ENCODE measurements around the gene NDFIP1.
"Not testable (repeated sequence)": the region's sequence is repeated elsewhere in the genome, so short reads cannot be mapped to it uniquely, and the experiment has no call there.

Gene NDFIP1

DNA sequence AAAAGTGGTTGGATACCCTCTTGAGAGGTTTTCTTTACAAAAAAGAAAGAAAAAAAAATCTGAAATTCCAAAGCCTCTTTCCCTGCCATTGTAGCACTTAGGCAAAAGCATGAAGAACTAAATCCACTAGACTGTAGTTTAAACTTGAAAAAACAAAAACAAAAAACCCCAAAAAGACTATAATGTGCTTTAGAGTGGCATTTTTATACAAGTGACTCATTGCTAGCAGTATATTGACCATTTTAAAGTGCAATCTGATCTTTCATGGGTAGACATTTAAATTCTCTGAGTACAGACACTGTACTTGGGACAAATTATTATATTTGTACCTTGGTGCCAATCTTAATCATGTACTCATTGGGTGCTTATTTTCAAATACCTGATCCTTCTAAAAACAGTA lies 50.8 kb downstream of the NDFIP1 start:
- no peak for FAIRE-seq

DNA sequence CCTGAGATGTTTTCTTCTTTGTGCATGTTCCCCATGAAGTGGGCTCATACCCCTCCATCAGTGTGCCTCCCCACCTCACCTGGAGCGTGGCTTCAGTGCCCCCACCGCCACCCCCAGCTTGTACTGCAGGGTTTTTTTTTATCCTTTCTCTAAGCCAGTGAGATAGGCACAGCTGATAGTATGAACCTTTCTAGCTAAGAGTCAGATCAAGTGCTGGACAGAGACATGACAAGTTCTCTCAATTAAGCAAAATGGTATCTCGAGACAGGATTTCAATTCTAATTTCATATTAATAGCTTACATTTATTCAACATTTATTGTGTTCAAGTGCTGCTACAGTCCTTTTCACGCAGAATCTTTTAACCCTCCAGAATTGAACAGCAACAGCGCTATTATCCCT lies 55.7 kb downstream of the NDFIP1 start:
- FAIRE-seq: no peak

DNA sequence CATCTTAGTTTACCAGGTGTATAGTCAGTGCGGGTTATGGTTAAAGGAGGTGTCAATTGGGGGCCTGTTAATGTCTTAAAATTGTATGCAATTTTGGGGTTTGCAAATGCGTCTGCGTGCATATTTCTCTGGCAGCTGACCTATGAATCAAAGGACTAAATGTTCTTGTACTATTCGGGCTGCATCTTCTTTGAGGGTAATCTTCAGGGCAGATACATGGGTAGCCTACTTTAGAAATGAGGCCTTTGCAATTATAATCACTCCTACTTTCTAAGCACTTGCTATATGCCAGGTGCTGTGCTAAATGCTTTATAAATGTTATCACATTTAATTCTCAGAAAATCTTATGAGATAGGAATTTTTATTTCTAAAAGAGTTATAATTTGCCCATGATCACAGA lies 58.2 kb downstream of the NDFIP1 start:
- FAIRE-seq: no peak

DNA sequence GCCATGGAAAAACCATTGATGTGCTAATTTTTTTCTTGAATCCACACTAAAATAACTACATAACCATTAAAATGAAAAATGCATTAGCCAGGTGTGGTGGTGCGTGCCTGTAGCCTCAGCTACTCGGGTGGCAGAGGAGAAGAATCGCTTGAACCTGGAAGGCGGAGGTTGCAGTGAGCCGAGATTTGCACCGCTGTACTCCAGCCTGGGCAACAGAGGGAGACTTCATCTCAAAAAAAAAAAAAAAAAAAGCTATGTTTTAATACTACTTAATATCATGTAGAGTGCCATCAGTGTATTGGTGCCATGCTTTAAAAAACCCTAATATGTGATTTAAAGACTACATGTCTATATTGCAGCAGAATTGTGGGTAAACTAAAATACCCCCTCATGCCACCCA lies 58.9 kb downstream of the NDFIP1 start:
- no peak for FAIRE-seq

DNA sequence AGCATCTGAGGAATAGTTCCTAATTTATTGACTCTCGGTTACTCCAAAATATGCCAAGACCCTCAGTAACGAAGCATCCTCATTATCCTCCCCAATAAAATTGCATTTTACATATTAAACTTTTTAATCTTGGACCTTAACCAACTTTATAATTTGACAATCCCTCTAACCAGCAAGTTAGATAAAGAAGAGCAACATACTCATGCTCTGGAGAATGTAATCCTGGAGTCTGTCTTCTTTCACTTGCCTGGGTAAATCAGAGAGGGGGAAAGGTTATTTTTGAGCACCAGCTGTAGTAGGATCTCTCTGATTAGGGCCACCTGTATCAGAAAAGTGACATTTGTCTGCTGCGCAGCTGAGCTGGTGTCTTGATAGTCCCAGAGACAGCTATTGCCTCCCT lies 59.8 kb downstream of the NDFIP1 start:
- FAIRE-seq: no peak

DNA sequence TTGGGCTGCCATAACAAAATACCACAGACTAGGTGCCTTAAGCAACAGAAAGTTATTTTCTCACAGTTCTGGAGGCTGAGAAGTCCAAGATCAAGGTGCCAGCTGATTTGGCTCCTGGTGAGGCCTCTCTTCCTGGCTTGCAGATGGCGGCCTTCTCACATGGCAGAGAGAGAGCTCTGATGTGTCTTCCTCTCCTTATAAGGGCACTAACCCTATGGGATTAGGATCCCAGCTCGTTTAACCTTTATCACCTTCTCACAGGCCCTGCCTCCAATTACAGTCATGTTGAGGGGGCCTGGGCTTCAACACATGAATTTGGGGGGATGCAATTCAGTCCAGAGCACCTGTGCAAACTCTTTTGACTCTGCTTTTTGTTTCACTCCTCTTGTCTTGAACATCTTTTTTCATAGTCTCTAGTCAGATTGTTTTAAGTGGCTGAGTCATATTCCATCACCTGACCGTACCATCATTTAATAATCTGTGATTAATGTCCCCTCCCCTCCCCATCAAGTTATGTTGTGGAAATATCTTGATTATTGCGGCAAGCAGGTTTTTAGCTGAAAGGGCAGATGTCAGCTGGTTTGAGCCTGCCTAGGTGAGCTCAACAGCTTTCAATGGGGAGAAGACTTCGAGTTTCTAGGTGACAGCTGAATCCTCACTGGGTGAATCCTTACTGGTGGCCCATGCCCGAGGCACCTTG lies 61.8 kb downstream of the NDFIP1 start:
- FAIRE-seq: no peak

DNA sequence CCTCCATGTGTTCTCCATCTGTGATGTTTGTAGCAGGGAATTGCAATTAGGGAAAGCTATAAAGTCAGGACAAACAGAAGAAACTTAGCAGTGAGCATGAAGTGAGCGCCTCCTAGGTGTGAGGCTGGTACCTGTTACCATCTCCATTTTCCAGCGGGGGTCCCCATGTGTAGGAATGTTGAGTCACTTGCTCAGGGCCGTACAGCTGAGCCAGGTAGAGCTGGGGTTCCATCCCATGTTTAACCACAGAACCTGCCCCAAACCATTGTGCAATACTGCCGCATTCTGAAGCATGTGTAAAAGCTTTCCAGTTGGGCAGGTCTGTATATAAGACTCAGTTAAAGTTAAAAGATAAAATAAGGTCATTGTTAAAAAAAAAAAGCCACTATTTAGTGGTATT lies 62.7 kb downstream of the NDFIP1 start:
- FAIRE-seq: no peak

DNA sequence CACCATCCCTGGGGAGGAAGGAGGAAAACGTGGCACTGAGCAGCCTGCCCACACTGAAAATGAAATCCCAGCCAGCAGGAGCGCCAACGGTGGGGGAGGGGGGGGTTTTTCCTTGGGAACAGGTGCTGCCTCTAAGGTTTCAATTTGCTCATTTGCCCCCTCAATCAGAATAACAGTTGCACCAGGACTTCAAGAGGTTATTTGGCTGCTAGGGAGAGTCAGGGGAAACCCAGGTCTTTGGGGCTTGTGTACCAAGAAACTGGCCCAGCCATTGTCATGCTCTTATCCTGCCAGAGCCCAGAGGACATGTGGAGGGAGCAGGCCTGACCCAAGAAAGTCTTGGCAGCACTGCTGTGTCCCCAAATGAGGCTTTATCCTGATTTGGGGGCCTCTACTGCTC lies 66.5 kb downstream of the NDFIP1 start:
- FAIRE-seq: no peak

DNA sequence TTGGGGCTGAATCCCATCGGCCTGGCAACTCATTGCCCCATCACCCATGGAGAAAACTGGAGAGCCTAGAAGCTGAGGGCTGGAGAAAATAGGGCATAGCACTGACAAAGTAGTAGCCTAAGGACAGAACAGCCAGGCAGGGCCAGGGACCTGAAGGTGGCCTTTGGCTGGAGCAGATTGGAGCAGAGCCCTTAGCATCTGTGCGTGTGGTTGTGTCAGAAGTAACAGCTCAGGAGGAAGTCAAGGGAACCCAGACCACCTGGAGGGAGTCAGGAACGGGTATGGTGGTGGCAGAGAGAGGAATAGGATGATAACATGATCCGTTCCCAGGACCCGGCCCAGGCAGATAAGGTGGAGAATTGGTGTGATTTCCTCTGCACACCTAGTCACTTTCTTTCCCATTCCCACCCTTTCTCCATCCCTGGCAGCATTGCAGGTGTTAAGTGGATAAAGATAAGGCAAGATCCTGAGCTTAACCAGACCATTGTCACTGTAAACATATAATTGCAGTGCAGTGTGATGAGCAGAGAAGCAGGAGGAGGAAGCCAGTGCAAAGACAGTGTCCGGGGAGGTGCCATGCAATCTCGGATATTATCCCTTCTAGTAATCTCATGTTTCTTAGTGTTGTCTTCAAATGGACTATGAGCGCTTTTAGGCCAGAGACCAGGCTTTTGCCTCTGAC lies 67.0 kb downstream of the NDFIP1 start:
- FAIRE-seq: no peak

DNA sequence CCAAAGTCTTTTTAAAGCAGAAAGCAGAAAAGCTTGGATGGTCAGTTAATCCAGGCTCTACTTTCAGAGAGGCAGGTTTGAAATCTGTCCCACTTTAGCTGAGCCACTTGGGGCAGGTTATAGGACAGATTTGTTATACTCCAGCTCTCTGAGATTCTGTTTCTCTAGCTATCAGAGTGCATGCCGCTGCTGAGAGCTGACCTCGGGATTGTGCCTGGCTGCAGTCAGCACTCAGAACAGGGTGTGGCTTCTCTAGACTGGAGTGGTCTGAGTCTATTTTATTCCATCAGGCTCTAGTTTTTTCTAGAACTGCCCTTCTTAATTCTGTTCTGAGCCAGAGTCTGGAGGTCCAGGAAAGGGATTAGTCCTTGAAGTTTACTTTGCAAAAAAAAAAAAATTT lies 67.7 kb downstream of the NDFIP1 start:
- no peak for FAIRE-seq

DNA sequence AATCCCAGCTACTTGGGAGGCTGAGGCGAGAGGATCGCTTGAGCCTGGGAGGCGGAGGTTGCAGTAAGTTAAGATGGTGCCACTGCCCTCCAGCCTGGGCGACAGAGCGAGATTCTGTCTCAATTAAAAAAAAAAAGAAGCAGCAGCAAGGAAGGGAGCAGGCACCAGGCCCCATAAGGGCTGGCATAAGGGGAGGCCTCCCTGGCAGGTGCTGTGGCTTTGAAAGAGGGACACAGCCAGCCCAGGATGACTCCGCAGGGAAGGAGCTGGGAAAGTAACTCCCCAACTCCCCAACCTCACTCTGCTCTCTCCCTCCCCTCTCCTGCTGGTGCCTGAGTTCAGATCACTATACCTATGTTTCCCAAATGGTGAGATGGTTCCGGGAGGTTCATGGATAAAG lies 70.1 kb downstream of the NDFIP1 start:
- FAIRE-seq: no peak

DNA sequence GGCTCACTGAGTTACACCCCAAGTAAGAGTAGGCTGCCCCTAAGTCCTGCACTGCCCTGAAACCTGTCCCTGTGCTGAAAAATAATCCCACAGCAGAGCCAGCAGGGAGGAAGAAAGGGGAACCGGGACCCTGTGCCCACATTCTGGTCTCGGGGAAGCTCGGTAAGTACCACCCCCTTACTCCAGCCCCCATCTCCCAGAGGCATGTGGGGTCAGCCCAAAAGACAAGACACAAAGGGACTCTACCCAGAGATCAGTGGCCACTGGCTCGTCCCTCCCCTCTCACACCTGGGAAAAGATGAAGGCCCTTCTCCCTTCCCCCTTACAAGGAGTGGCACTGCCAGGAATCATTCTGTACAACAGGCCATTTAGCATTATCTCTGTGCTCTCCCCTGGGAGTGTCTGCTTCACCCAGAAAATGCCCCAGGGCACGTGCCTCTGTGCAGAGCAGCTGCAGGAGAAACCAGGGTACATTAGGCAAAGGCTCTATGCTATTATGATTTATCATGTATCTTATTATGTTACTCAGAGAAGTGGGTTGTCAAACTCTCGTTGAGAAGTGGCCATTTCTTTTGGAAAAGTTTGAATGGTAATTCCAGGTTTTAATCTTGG lies 71.3 kb downstream of the NDFIP1 start:
- no peak for FAIRE-seq

DNA sequence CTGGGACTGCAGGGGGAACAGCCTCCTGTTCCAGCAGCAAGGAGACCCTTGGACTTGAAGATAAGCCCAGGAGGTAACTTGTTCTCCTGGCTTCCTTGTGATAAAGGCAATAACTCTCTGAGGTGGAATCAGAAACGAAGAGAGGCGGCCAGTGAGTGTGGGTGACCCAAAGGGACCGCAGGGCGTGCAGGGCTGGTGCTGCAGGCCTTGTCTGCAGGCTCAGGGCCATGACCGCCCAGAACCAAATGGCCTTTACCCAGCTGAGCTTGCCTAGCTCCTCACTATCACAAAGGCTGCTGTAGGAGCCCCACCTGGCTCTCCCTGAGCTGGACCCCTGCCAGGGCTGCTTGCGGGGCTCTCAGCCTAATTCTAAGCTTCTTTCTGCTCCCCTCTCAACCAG lies 72.5 kb downstream of the NDFIP1 start:
- FAIRE-seq: no peak

DNA sequence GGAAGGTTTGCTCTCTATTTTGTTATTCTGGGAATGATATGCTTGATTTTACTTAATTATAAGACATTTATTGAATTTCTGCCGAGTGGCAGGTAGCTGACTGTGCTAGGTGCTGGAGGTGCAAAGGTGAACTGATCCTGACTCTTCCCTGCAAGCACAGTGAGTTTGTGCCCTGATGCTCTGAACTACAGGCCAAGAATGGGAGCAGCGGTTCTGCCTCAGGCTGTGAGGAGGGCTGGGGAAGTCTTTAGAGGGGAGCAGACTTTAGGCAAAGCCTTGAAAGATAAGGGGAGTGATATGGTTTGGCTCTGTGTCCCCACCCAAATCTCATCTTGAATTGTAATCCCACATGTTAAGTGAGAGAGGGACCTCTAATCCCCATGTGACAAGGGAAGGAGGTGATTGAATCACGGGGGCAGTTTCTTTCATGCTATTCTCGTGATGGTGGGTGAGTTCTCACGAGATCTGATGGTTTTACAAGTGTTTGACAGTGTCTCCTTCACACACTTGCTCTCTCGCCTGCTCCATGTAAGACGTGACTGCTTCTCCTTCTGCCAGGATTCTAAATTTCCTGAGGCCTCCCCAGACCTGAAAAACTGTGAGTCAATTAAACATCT lies 73.1 kb downstream of the NDFIP1 start:
- FAIRE-seq: no peak

DNA sequence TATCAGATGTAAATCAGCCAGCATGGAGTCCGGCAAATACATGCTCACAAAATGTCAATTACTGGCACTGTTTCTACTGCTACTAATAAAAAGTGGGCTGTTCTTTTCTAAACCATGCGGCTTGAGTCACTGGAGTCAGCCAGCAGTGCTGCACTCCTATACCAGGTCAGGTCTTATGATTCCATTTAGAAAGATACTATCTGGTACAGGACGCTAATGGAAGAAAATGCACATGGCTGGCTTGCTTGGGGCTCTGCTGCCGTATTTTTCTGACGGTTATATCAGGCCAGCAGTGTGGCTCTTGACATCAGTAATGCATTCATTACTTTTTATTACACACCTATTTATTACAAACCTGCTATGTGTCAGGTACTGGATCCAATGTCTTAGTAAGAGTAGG lies 74.3 kb downstream of the NDFIP1 start:
- FAIRE-seq: no peak

DNA sequence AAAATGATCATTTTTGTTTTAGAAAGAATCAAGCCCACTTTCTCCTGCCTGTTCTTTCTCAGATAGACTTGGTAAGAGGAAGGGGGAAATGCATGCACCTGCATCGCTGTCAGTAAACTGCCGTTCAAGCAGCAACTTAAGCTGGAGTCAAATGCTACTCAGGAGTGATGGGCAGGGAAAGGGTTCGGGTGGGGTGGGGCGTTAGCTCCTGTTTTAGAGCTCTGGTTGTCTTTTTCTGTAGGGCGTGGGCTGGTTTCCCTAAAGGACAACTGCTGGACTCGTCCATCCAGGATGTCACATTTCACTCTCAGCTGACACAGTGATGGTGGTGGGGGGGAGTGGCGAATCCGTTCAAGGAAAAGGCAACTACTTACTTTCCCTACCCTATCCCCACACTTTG lies 75.0 kb downstream of the NDFIP1 start:
- no peak for FAIRE-seq

DNA sequence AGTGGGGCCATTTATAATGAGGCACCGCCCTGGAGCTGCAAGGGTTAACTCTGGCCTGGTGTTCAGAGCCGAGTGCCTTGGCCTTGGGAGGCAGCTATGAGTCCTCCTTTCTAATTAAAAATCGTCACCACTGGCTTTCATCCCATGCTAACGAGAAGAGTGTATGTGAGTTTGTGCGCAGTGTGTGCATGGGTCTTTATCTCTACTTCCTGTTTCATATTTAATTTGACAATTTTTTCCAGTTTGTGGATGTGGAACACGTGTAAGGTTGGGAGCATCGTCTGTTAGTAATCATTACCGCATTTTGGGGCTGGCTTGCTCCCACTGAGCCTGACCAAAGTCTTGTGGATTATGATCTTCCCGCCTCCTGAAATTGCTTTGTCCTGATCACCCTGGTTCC lies 76.4 kb downstream of the NDFIP1 start:
- no peak for FAIRE-seq

DNA sequence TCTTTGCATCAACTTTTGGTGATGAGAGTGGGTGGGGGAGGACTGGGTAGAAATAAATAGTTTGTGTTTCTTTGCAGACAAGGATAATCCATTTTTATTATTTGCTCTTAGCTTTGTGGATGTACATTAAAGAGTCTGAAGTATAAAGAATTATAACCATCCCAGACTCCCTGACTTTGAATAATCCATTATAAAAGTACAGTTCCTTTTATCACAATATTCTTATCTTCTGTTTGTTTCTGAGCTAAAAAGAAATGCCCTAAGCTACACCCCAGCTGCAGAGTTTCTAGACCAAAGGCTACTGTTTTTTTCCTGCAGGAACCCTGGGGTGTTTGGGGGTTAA lies 77.9 kb downstream of the NDFIP1 start:
- no peak for FAIRE-seq

DNA sequence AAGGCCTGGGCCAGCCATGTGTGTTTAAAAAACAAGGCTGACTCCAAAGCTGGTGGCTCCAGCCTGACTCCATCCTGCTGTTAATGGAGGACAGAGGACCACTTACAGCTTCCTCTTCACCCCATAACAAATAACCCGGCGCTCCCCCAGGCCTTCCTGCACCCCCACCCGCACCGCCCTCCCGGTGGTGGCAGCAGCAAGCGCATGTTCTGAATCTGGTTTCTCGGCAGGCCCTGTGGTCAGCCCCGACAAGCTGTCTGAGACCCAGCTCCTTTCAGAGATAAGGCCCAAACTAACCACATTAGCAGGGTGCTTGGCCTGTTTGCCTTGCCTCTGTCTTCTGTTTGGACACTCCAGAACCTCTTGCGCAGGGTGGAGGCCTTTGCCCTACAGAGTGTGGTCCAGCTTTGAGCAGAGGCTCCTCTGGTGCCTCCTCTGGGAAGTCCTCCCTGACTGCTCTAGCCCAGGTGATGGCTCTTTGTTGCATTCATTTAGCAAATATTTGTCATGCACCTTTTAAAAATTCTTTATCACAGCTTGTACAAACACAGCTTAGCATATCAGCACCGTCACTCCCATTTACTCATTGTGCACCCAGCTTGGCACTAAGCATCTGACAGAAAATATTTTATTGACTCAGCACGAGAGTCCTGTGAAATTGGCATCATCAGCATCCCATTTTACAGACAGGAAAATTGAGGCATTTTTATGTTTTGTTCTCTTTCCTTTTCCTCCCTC lies 78.4 kb downstream of the NDFIP1 start:
- FAIRE-seq: no peak

DNA sequence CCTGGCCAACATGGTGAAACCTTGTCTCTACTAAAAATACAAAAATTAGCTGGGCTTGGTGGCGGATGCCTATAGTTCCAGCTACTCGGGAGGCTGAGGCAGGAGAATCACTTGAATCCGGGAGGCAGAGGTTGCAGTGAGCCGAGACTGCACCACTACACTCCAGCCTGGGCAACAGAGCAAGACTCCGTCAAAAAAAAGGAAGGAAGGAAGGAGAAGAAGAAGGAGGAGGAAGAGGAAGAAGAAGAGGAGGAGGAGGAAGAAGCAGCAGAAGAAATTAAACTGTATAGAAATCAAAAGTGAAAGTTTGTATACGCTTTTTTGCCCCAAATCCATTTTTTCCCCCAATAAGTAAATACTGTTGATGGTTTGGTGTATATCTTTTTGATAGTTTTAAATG lies 80.1 kb downstream of the NDFIP1 start:
- FAIRE-seq: not testable (repeated sequence)

DNA sequence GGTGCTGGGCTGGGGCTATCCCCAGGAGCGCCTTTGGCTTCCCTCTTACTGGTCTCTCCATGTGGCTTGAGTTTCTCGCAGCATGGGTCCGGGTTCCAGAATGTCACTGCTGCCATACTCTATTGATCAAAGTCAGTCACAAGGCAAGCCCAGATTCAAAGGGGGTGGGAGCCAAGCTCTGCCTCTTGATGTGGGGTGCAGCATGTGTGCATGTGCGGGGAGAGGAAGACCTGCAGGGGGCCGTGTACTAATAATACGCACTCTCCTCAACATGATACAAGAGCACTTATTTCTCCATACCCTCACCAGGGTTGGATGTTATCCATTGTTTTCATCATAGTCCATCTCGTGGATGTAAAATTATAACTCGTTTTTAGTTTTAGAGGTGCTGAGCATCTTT lies 81.2 kb downstream of the NDFIP1 start:
- no peak for FAIRE-seq

DNA sequence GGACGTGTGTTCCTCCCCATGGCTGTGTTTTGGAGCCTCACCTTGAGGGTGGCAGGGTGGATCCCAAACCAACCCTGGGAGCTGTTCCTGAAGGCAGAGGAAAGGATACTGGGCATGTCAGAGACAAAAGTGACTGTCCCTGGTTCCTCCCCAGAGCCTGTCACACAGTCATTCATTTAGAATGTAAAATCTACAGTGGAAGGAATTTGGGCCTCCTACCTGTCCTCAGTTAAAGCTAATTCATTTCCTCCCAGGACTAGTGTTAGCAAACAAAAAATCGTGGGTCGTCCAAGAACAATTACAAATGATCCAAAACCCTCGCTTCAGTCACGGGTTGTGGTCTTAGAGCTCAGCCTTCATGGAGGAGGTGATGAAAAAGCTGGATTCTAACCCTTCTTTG lies 83.2 kb downstream of the NDFIP1 start:
- no peak for FAIRE-seq
